GM12864 (cell line): Measurements from ENCODE around the gene CDKN2D.

Experiments
- DNase-seq: peaks from one replicate; pipeline ENCODE4 v3.0.0-alpha.2; 2011; ENCODE audit warnings: low read depth
- H3K4me3 ChIP-seq: 2 replicates; pipeline ENCODE4 v1.5.1; 2011; ENCODE audit warnings: mild to moderate bottlenecking, low read depth, low read length, control low read depth
- CTCF ChIP-seq: IDR thresholded peaks from 2 replicates; pipeline ENCODE4 v1.5.1; 2011; ENCODE audit warnings: low read depth, mild to moderate bottlenecking, moderate library complexity, low read length, control low read depth, inconsistent platforms; ENCODE audit errors: missing control alignments

The CDKN2D gene

GRCh38 chr19:10519421-10519820 lies 49.4 kb downstream of the CDKN2D start:
- DNase-seq: no peak
- TF ChIP-seq CTCF: no peak
- no peak overlapping the region for H3K4me3 ChIP-seq

DNA sequence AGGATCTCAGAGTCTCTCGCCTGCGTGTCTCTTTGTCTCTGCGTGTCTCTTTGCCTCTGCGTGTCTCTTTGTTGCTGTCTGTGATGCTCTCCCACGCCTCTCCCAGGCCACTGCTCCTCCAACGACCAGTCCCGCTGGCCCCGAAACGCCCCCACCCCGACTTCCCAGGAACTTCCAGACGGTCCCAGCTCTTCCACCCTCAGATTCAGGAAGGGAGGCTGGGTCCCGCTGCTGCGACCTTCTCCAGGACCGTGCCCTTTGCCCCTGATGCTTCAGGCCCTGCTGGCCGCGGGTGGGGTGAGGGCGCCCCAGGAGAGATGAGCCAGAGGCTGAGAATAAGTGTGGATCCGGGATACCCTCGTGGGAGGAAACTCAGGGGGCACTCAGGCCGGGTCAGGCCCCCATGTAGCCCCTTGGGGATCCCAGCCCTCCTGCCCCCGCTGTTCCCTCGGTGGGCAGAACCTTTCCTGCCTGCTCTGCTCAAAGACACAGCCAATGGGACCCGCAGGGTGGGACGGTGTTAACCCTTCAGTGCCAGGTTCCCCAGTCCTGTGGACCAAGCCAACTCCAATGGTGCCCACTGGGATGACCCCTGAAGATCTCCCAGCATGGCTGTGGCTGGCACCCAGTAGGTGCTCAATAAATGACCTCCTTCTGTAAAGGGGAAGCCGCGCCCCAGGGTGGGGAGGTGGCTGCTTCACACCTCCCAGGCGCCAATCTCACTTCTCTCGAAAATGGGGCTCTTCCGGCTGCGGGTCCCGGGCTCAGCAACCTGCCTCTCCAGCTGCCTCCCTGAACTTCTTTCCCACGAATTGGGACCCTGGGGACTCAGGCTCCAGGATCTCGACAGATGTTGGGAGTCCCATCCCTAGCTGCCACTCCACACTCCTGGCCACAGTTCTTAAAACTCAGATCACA lies 50.1 kb downstream of the CDKN2D start:
- no peak overlapping the region for H3K4me3 ChIP-seq
- TF ChIP-seq CTCF: no peak
- no peak for DNase-seq

DNA sequence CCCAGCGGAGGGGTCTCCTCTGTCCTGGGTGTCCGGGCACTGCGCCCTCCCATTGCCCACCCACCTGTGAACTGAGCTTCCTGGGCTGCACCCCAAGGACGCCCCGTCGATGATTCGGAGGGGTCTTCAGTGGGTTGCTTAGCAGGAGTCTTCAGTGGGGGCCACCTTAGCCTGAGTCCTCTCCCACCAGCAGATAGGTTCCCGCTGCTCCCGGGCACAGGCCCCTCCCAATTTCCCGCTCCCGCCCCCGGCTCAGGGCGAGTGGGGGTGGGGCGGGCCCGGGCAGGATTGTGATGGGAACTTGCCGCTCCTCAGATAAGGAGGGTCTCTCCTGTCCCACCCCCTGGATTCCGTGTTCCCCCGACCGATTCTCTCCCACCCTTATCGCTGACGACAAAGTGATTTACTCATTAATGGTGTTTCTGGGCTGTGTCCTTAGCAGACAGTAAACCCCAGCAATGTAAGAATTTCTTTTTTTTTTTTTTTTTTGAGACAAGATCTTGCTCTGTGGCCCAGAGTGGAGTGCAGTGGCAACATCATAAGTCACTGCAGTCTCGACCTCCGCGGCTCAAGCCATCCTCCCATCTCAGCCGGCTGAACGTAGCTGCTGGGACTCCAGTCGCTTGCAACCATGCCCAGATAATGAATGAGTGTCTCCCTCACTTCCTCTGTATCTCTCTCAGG lies 50.9 kb downstream of the CDKN2D start:
- DNase-seq: no peak
- no peak overlapping the region for H3K4me3 ChIP-seq
- TF ChIP-seq CTCF: no peak

DNA sequence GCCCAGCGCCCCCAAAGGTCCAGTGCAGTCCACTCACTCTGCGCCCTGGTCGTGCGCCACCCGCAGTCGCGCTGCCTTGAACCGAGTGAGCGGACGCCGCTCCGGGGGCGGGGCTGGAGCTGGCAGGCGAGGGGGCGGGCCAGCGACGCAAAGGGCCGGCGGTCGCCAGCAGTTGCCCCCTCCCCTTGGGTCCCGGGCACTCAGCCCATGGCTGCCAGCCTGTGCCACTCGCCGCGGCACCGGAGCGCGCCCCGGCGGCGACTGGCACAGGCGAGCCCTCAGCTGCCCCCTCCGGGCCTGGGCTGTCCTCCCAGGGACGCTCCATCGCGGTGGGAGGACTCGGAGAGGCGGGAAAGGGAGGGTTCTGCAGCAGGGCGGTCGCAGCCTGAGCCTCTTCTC lies 51.4 kb downstream of the CDKN2D start, which contains the start of gene S1PR5:
TSS of gene S1PR5 (minus strand) at position 87 of the 399 bp plus-strand sequence. CDS start 2,436 bp downstream, outside the sequence.
- H3K4me3 ChIP-seq: no peak within 1 kb of the TSS
- DNase-seq: no peak
- TF ChIP-seq CTCF: no peak

- TF ChIP-seq CTCF: no peak
- DNase-seq: no peak
Measured at GRCh38 chr19:10516671-10517286, 52.0 kb downstream of the CDKN2D start.

More at GRCh38 chr19:10516671-10517286, 52.0 kb downstream of the CDKN2D start:
- H3K4me3 ChIP-seq: no peak overlapping the region
